Urinary bladder (tissue), 4 donors: ENCODE data around the gene PPIL6. TPM values are rescaled to one million over a fixed set of nuclear protein-coding genes. Genes with fewer than 3 reads are reported as not detected.

ENCODE experiments used
- DNase-seq: peaks from one replicate; pipeline ENCODE4 v3.0.0-alpha.2; 2015; ENCODE audit errors: extremely low spot score
- H3K27ac ChIP-seq: one replicate; pipeline ENCODE4 v1.5.1; 2013; ENCODE audit warnings: low read depth, mild to moderate bottlenecking, moderate library complexity
- H3K36me3 ChIP-seq: one replicate; pipeline ENCODE4 v1.6.1; 2013; ENCODE audit warnings: mild to moderate bottlenecking, moderate library complexity; ENCODE audit not compliant: insufficient read depth
- H3K4me1 ChIP-seq: one replicate; pipeline ENCODE4 v1.6.1; 2013; ENCODE audit warnings: mild to moderate bottlenecking, moderate library complexity; ENCODE audit not compliant: insufficient read depth
- H3K4me3 ChIP-seq: one replicate; pipeline ENCODE4 v1.5.1; 2013; ENCODE audit warnings: low read depth, low read length
- WGBS: extraction: QIAGEN DNeasy Blood & Tissue Kit; methylation state at CpG from one replicate; pipeline ENCODE4 v1.1.7; 2013; 5-methylcytosine and 5-hydroxymethylcytosine counted together
- polyA plus RNA-seq: library from polyadenylated mRNA; stranded (reverse); fragments of 200-250 nt; gene quantifications from one replicate; pipeline ENCODE4 v1.2.3, GENCODE V29; 2013
- total RNA-seq: library from RNA; depleted of rRNA; stranded (reverse); fragments of >200 nt; gene quantifications from one replicate; pipeline ENCODE4 v1.2.3, GENCODE V29; 2014
- donor health status: healthy with polysubstance abuse.
- donor health status: healthy.

The PPIL6 gene
- total and polyA plus RNA-seq, 2 donors: 4.3 to 11.9 TPM

- DNase-seq: no peak
- Histone ChIP-seq H3K36me3 (no peaks in the 10 kb centered on the region), H3K27ac (no peak overlapping the region), H3K4me1 (no peaks in the 10 kb centered on the region), H3K4me3 (no peak overlapping the region)
- 88% methylated on average over 2 of the region's 2 CpGs for WGBS
These were observed 96.2 kb downstream of the PPIL6 start for GRCh38 chr6:109344226-109344625.

- 91% methylated on average over 7 of the region's 7 CpGs for WGBS
- H3K4me3 ChIP-seq: no peak overlapping the region
- H3K27ac ChIP-seq: no peak overlapping the region
- no peaks in the 10 kb centered on the region for H3K4me1 ChIP-seq
- no peak for DNase-seq
- no peaks in the 10 kb centered on the region for H3K36me3 ChIP-seq
These were observed 96.9 kb downstream of the PPIL6 start for GRCh38 chr6:109343518-109343917.

DNA sequence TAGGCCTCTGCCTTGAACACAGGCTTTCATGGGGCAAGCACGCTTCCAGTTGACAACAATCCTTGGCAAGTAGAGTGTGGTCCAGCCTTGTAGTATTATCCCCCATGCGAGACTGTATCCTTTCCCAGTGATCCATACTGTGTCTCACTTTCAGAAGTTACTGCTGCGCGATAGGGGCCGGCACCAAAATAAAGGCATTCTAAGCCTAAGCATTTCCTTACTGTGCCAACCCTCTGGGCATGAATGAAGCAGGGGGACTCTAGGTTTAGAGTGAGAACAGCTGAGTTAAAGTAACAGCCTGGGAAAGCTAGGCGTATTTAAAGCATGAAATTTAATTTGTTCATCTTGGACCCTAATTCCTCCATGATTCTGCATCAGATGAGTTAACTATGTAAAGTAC is 97.5 kb downstream of the PPIL6 start:
- WGBS: 96% methylated on average over 6 of the region's 6 CpGs
- no peaks in the 10 kb centered on the region for H3K36me3 ChIP-seq
- H3K27ac ChIP-seq: no peak overlapping the region
- no peak overlapping the region for H3K4me3 ChIP-seq
- DNase-seq: no peak
- no peaks in the 10 kb centered on the region for H3K4me1 ChIP-seq

GRCh38 chr6:109342506-109342905 is 97.9 kb downstream of the PPIL6 start:
- 79% methylated on average over 5 of the region's 5 CpGs for WGBS
- no peaks in the 10 kb centered on the region for H3K4me1 ChIP-seq

DNA sequence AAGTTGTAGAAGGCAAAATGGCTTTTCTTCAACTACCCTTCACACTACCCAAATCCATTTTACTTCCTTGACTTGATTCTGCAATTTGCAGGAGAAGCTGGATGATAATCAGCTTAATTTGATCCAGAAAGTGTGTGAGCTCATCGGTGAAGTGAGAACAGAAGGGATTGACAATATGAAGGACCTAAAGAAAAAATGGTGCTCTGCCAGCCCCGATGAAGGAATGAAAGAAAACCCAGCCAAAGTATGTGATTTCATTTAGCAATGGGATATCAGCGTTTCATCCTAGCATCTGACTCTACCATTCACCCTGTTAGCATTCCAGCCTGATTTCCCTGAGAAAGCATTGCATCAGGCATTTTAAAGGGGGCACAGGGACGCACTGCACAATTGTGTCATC is 99.6 kb downstream of the PPIL6 start:
- no peaks in the 10 kb centered on the region for H3K36me3 ChIP-seq
- no peaks in the 10 kb centered on the region for H3K4me1 ChIP-seq
- no peak overlapping the region for H3K27ac ChIP-seq
- WGBS: 85% methylated on average over 4 of the region's 4 CpGs
- H3K4me3 ChIP-seq: no peak overlapping the region
- no peak for DNase-seq

More at GRCh38 chr6:109342506-109342905, 97.9 kb downstream of the PPIL6 start:
- Histone ChIP-seq H3K27ac (no peak overlapping the region), H3K4me3 (no peak overlapping the region), H3K36me3 (no peaks in the 10 kb centered on the region)
- DNase-seq: no peak

Other genes with a start within 250 kb of the PPIL6 start
- gene CD164, start 58.2 kb downstream of the PPIL6 start, total RNA-seq: 327 TPM
- 221 TPM for gene CD164, start 58.2 kb downstream of the PPIL6 start, polyA plus RNA-seq
- gene SMPD2, start 96 bp upstream of the PPIL6 start, total RNA-seq: 9.1 TPM
- 9.5 TPM for gene SMPD2, start 96 bp upstream of the PPIL6 start, polyA plus RNA-seq
- 25.5 TPM for gene MICAL1, start 15.1 kb upstream of the PPIL6 start, total RNA-seq
- 83.8 TPM for gene MICAL1, start 15.1 kb upstream of the PPIL6 start, polyA plus RNA-seq
- gene ZBTB24, start 42.6 kb upstream of the PPIL6 start, total RNA-seq: 12.0 TPM
- gene ZBTB24, start 42.6 kb upstream of the PPIL6 start, polyA plus RNA-seq: 4.3 TPM